ENCODE measurements around the gene PDE3B. TPM values are rescaled to one million over a fixed set of nuclear protein-coding genes. Genes with fewer than 3 reads are reported as not detected.

The PDE3B gene
- polyA plus RNA-seq, 1 donor (not counting 4 experiments of a cell fraction or from before 2014, with no cell fraction given), result 0.01 TPM

- Histone ChIP-seq H3K27ac (ENCODE audit: control insufficient read depth, insufficient read depth, low read length) (no peak overlapping the region), H3K4me1 (ENCODE audit: control insufficient read depth, extremely low read depth, insufficient read depth, low read length) (no peaks in the 10 kb centered on the region), H3K9ac (ENCODE audit: control insufficient read depth, extremely low read depth, insufficient read depth, low read length) (no peak overlapping the region), H3K27me3 (ENCODE audit: control insufficient read depth, extremely low read depth, insufficient read depth, low read length) (no peaks in the 10 kb centered on the region), H3K4me3 (ENCODE audit: control insufficient read depth in 2 of 3, extremely low read depth in 1 of 3, insufficient read depth in 2 of 3, low read depth in 1 of 3, low read length in 3 of 3) (no peak overlapping the region), H3K4me2 (ENCODE audit: control insufficient read depth, extremely low read depth, insufficient read depth, low read depth, low read length) (no peak overlapping the region), H2AFZ (ENCODE audit: control insufficient read depth, low read length) (no peak overlapping the region), H3K36me3 (ENCODE audit: control insufficient read depth in 2 of 2, extremely low read depth in 1 of 2, insufficient read depth in 2 of 2, low read length in 2 of 2) (no peaks in the 10 kb centered on the region), H3K9me3 (ENCODE audit: control insufficient read depth, low read depth, low read length) (no peaks in the 10 kb centered on the region), H3K9me1 (ENCODE audit: control insufficient read depth, extremely low read depth, insufficient read depth, low read length) (no peaks in the 10 kb centered on the region), H4K20me1 (ENCODE audit: control insufficient read depth, extremely low read depth, insufficient read depth, low read length) (no peaks in the 10 kb centered on the region), H3K79me2 (ENCODE audit: control insufficient read depth, insufficient read depth, low read length) (no peaks in the 10 kb centered on the region)
- FAIRE-seq, result no peak
- no peak for DNase-seq (ENCODE audit: low read depth, low spot score)
- dilution Hi-C loops (cut with MboI; ENCODE audit: extremely low pct_ligation_motif_present, low sequenced_read_pairs), result no loop called here
- TF ChIP-seq EZH2 (IDR thresholded peaks at IDR 0.05; ENCODE audit: low read length), result no peak
- no peak for TF ChIP-seq CTCF (optimal IDR thresholded peaks at IDR 0.05 in 1 of 3, IDR thresholded peaks at IDR 0.05 in 1 of 3, conservative IDR thresholded peaks at IDR 0.05 in 1 of 3; ENCODE audit: extremely low read depth in 1 of 3, insufficient read depth in 2 of 3, low read length in 3 of 3)
These were observed 272.8 kb downstream of the PDE3B start for GRCh38 chr11:14916403-14916802.

Small RNA genes within 50 kb of the gene (small RNA-seq; reads per million reads assigned to genes)
- 0 reads per million in 3 experiments for gene CALCP (ENCODE audit: insufficient read length in 3 of 3, low read depth in 3 of 3, low replicate concordance in 1 of 3)

Other genes starting within 250 kb of the PDE3B start
- gene COPB1, start 144.0 kb upstream of the PDE3B start, polyA plus RNA-seq, result 121 to 169 TPM (median 126 TPM) in 3 replicates
- 159 to 293 TPM (median 175 TPM) in 3 replicates for gene PSMA1, start 123.4 kb upstream of the PDE3B start, polyA plus RNA-seq
- gene CYP2R1, start 248.4 kb downstream of the PDE3B start, polyA plus RNA-seq, result 6.5 to 15.5 TPM (median 14.4 TPM) in 3 replicates

Measured in keratinocyte (primary cell).